Effector memory CD8-positive, alpha-beta T cell (primary cell): ENCODE measurements around the gene DNASE1.
"Not testable (repeated sequence)": the region's sequence is repeated elsewhere in the genome, so short reads cannot be mapped to it uniquely, and the experiment has no call there.

Experiments
- ATAC-seq: fragments of 150-1000 bp; cut with Tn5 transposase; replicated peaks from 2 replicates; pipeline ENCODE4 v1.10.0; 2021; ENCODE audit warnings: mild to moderate bottlenecking, moderate library complexity
- DNase-seq, 3 experiments: peaks; one replicate each; pipeline ENCODE4 v3.0.0; 2021
- H3K27ac Mint-ChIP-seq, 2 donors: one replicate each; pipeline ENCODE4 v1.8.0; 2022; ENCODE audit warnings: mild to moderate bottlenecking in 2 of 2, mixed read lengths in 2 of 2, moderate library complexity in 2 of 2
- H3K27me3 Mint-ChIP-seq, 2 donors: one replicate each; pipeline ENCODE4 v1.8.0; 2022; ENCODE audit warnings: mixed read lengths in 2 of 2
- H3K36me3 Mint-ChIP-seq: one replicate; pipeline ENCODE4 v1.8.0; 2022; ENCODE audit warnings: mild to moderate bottlenecking, moderate library complexity, mixed read lengths; ENCODE audit not compliant: insufficient read depth
- H3K4me1 Mint-ChIP-seq, 2 donors: one replicate each; pipeline ENCODE4 v1.8.0; 2022; ENCODE audit warnings: low read depth in 2 of 2, mixed read lengths in 2 of 2
- H3K4me3 Mint-ChIP-seq, 2 donors: one replicate each; pipeline ENCODE4 v1.8.0; 2022; ENCODE audit warnings: mild to moderate bottlenecking in 2 of 2, mixed read lengths in 2 of 2, moderate library complexity in 2 of 2
- H3K9me3 Mint-ChIP-seq, 2 donors: one replicate each; pipeline ENCODE4 v1.8.0; 2022; ENCODE audit warnings: mixed read lengths in 2 of 2
- total RNA-seq, 9 experiments: gene quantifications; one replicate each; lab custom pipeline; 2026; lab: John Stamatoyannopoulos, UW

Gene DNASE1, protein sequence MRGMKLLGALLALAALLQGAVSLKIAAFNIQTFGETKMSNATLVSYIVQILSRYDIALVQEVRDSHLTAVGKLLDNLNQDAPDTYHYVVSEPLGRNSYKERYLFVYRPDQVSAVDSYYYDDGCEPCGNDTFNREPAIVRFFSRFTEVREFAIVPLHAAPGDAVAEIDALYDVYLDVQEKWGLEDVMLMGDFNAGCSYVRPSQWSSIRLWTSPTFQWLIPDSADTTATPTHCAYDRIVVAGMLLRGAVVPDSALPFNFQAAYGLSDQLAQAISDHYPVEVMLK
- total RNA-seq: 9.6 to 117 (median 23.5) reads per million in 9 experiments

DNA sequence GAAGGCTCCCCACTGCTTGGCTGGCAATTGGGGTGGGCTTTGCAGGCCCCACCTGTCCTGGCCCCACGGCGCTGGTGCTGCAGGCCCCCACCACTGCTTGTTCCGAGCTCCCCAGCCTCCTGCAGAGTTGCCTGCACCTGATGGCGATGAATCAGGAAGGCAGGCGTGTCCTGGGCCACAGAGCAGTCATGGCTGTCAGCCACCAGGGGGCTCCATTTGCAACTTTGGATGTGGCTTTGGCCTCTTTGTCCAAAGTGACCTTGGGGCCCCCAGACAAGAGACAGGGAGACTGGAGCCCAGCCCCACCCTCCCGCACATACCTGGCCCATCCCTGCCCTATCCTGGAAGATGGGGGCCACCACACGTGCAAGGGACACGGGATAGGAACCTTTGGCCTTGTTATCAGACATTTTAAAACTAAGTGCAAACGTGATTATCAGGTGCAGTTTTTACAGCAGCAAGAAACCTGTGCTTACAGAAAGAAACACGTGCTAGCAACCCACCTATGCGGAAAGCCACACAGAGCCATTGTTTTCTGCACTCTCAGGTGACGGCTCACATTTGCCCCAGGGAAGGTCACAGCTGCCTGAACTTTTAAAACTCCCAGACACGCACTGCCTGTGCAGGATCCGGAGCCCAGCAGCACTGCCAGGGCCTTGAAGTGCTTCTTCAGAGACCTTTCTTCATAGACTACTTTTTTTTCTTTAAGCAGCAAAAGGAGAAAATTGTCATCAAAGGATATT is at the start of gene DNASE1:
DNASE1 (plus strand) TSS at position 443 of the 743 bp plus-strand sequence. CDS start 683 bp downstream, outside the sequence.
- Mint-ChIP-seq H3K4me3 (no peak within 1 kb of the TSS), H3K36me3 (peaks cover 31% of the 10 kb centered on the region)
- peak; percentile 78 for ATAC-seq

DNA sequence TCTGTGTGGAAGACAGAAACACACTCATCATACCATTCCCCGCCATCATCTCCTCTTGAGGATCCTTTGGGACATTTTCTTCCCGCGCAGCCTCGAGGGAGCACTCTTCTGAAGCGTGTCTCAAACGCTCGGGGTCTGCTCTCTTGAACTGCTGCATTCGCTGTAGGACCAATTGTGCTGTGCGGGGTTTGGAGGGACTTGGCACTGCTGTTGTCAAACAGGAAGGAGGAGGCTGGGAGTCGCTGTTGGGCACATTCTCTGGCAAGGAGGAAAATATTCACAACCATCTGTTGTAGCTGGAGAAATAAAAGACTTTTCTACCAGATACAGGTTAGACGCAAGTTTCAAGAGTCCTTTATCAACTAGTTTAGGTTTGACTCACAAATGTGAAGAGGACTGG is 48.0 kb upstream of the DNASE1 start:
- no peaks in the 10 kb centered on the region for H3K27me3 Mint-ChIP-seq
- no peak overlapping the region for H3K4me3 Mint-ChIP-seq
- peaks cover 11% of the 10 kb centered on the region for H3K36me3 Mint-ChIP-seq
- peaks cover 12 to 15% of the 10 kb centered on the region in 2 donors for H3K4me1 Mint-ChIP-seq
- no peak overlapping the region for H3K27ac Mint-ChIP-seq
- no peak for DNase-seq
- no peak for ATAC-seq
- H3K9me3 Mint-ChIP-seq: no peaks in the 10 kb centered on the region

More for the DNA sequence above, at the start of gene DNASE1:
- peak within 1 kb of the TSS in 1 of 2 donors; percentile 71 for H3K27ac Mint-ChIP-seq
- peak; percentile 40 to 41 (median 40) for DNase-seq
- peaks cover 2 to 5% of the 10 kb centered on the region in 2 donors for H3K4me1 Mint-ChIP-seq
- H3K9me3 Mint-ChIP-seq: no peaks in the 10 kb centered on the region
- H3K27me3 Mint-ChIP-seq: no peaks in the 10 kb centered on the region

DNA sequence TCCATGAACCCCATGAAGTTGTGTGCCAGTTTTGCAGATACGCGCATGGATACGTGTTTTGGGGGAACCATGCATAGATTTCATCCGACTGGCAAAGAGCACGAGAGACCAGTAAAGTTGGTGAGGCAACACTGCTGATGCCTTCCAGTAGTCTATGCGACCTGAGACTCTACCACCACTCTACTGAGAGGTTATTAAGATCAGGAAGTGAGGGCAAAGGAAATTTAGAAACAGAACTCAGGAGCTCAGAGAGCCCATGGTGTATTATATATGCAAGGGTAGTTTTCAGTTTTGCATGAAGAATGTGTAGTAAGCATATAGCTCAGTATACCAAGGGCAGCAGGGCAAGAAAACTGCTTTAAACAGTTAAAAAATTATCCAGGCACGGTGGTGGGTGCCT is 47.3 kb upstream of the DNASE1 start:
- Mint-ChIP-seq H3K27ac (no peak overlapping the region), H3K4me3 (no peak overlapping the region), H3K36me3 (peaks cover 17% of the 10 kb centered on the region), H3K27me3 (no peaks in the 10 kb centered on the region), H3K9me3 (no peaks in the 10 kb centered on the region), H3K4me1 (peaks cover 16 to 22% of the 10 kb centered on the region in 2 donors)
- no peak for ATAC-seq
- no peak for DNase-seq

DNA sequence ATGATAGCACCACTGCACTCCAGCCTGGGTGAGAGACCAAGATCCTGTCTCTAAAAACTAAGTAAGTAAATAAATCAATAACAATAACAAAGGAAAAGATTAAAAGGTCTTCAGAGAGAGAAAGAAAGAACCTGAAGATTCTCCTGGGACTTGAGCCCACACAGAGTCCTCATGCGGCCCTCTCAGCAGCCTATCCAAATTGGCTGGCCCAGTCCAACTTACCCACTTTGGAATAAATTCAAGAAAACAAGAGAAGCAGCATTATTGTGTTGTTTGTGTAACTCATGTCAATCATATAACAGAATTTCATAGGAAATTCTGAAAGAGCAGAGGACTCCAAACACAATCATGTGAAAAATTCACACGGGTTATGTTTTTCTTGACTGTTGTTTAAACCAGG is 46.9 kb upstream of the DNASE1 start:
- no peak for ATAC-seq
- Mint-ChIP-seq H3K27me3 (no peaks in the 10 kb centered on the region), H3K27ac (no peak overlapping the region), H3K4me3 (no peak overlapping the region), H3K36me3 (peaks cover 19% of the 10 kb centered on the region), H3K9me3 (no peaks in the 10 kb centered on the region), H3K4me1 (peaks cover 17 to 24% of the 10 kb centered on the region in 2 donors)
- no peak for DNase-seq

DNA sequence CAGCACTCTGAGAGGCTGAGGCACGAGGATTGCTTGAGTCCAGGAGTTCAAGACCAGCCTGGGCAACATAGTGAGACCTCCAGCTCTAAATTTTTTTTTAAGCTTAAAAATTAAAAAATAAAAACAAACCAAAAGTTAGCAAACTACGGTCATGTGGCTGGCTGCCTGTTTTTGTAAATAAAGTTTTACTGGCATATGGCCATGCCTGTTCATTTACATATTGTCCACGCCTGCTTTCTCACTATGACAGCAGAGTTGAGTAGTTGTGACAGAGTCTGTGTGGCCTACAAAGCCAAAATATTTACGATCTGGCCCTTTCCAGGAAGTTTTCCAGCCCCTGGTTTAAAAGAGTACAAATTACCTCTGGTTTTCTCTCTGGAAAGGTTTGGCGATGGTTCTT is 46.4 kb upstream of the DNASE1 start:
- Mint-ChIP-seq H3K4me3 (no peak overlapping the region), H3K36me3 (peaks cover 21% of the 10 kb centered on the region), H3K27ac (no peak overlapping the region), H3K4me1 (peaks cover 19 to 29% of the 10 kb centered on the region in 2 donors), H3K9me3 (no peaks in the 10 kb centered on the region), H3K27me3 (no peaks in the 10 kb centered on the region)
- no peak for DNase-seq
- no peak for ATAC-seq

DNA sequence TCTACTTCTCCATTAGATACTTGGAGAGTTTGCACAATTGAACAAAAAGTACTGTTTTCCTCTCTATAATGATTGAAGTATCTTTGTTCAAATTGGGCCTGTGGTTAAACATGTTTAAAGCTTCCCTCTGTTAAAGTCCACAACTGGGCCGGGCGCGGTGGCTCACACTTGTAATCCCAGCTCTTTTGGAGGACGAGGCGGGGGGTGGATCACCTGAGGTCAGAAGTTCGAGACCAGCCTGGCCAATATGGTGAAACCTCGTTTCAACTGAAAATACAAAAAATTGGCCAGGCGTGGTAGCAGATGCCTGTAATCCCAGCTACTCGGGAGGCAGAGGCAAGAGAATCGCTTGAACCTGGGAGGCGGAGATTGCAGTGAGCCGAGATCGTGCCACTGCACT is 45.5 kb upstream of the DNASE1 start:
- not testable (repeated sequence) for H3K27me3 Mint-ChIP-seq, H3K4me3 Mint-ChIP-seq, ATAC-seq, DNase-seq, H3K9me3 Mint-ChIP-seq, H3K27ac Mint-ChIP-seq
- Mint-ChIP-seq H3K4me1 (peaks cover 24 to 33% of the 10 kb centered on the region in 2 donors), H3K36me3 (peaks cover 24% of the 10 kb centered on the region)

DNA sequence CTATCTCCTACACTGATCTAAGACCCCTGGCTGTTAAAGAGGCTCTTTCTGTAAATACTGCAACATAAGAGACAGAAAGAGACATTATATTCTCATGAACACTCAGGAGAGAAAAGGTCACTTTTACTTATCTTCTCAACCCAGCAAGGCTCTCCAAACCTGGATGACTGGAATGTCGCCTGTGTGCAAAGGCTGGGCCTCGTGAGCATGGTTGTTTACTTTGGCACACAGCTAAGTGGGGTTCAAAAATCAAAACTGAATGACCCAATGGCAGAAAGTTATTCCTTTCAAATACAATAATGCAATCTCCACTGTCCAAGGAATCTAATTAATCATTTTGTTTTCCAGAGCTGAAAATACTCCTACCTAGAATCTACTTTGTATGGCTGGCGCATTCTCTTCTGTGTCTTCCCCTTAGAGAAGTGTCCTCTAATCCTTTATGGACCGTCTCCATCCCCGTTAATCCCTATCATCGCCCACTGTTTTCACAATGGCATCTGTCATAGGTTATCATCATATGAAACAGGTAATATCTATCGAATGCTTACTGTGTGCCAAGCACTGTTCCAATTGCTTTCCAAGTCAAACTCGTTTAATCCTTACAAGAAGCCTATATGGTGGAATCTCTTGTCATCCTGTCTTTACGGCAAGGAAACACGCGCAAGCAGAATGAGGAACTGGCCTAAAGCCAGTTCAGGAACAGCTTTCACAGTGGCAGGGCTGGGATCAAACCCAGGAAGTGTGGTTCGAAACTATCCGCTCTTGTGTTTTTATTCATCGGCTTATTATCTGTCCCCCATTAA is 44.4 kb upstream of the DNASE1 start:
- H3K4me1 Mint-ChIP-seq: peaks cover 26 to 43% of the 10 kb centered on the region in 2 donors
- no peaks in the 10 kb centered on the region for H3K9me3 Mint-ChIP-seq
- no peaks in the 10 kb centered on the region for H3K27me3 Mint-ChIP-seq

DNA sequence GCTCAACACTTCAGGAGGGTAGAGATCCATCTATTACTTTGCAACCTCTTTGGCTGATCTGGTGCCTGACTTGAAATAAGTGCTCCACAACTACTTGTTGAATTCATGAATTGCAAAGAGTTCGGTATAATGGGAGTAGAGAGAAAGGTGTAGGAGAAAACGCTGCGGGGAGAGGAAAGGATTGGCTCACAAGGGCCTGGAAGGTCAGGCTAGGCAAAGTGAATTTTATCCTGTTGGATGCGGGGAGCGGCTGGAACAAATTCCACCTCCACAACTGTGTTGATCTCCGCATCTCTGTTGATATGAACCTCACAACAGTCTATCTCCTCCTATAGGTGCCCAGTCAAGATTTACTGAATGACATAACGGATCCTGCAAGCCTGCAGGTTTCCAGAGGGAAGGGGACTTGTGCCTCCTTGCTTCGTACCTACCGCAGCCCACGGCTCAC is 43.8 kb upstream of the DNASE1 start:
- Mint-ChIP-seq H3K9me3 (no peaks in the 10 kb centered on the region), H3K36me3 (peaks cover 20% of the 10 kb centered on the region), H3K4me3 (peak overlapping the region; percentile 95 to 97), H3K4me1 (peaks cover 30 to 48% of the 10 kb centered on the region in 2 donors), H3K27ac (peak overlapping the region; percentile 95 to 97), H3K27me3 (no peaks in the 10 kb centered on the region)
- DNase-seq (no peak), ATAC-seq (peak; percentile 0)

More for the DNA sequence above, 44.4 kb upstream of the DNASE1 start:
- no peak for DNase-seq
- peak overlapping the region; percentile 95 to 97 for H3K4me3 Mint-ChIP-seq
- peaks cover 25% of the 10 kb centered on the region for H3K36me3 Mint-ChIP-seq
- H3K27ac Mint-ChIP-seq: peak overlapping the region in 1 of 2 donors; percentile 97
- ATAC-seq: no peak

DNA sequence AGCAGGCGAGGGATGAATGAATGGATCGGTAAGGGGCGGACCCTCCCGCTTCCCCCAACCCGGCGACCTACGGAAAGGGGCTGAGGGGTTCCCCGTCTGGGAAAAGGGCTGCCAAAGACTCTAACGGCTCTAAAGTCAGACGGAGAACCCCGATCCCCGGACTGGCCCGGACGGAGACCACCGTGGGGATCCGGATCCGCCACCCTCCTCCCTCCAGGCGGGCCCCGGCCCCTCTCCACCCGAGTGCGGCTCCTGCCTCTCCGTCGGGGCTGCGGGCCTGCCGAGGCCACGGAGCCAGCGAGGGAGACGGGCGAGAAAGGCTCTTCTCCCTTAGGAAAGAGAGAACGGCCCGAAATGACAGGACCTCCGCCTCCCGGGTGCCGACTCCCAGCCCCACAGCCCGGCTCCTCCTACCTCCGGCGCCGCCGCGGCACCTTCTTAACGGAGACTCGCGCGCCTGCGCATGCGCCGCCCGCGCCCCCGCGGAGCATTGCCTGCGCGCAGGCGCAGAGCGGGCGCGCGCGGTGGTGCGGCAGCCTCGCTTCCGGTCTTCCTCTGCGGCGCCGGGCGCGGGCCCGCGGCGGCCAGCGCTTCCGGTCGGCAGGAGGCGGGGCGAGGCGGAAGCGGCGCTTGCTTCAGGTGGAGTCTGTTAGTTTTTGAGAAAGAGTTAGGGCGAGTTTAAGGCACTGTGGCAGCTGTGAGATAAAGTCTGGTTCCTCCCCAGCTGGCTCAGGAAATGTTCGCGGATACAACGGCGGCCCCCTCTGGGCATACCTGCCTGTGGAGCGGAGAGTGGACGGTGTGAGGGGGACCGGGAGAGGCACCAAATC is 43.1 kb upstream of the DNASE1 start, which contains the start of gene SLX4:
SLX4 (minus strand) TSS at position 461 of the 830 bp plus-strand sequence. CDS start 2,642 bp downstream, outside the sequence.
- Mint-ChIP-seq H3K36me3 (peaks cover 19% of the 10 kb centered on the region), H3K4me3 (peak within 1 kb of the TSS; percentile 95 to 97), H3K27ac (peak within 1 kb of the TSS; percentile 95 to 97), H3K9me3 (no peaks in the 10 kb centered on the region), H3K27me3 (no peaks in the 10 kb centered on the region), H3K4me1 (peaks cover 29 to 48% of the 10 kb centered on the region in 2 donors)
- peak; percentile 90 for ATAC-seq
- peak; percentile 88 to 93 (median 89) for DNase-seq

DNA sequence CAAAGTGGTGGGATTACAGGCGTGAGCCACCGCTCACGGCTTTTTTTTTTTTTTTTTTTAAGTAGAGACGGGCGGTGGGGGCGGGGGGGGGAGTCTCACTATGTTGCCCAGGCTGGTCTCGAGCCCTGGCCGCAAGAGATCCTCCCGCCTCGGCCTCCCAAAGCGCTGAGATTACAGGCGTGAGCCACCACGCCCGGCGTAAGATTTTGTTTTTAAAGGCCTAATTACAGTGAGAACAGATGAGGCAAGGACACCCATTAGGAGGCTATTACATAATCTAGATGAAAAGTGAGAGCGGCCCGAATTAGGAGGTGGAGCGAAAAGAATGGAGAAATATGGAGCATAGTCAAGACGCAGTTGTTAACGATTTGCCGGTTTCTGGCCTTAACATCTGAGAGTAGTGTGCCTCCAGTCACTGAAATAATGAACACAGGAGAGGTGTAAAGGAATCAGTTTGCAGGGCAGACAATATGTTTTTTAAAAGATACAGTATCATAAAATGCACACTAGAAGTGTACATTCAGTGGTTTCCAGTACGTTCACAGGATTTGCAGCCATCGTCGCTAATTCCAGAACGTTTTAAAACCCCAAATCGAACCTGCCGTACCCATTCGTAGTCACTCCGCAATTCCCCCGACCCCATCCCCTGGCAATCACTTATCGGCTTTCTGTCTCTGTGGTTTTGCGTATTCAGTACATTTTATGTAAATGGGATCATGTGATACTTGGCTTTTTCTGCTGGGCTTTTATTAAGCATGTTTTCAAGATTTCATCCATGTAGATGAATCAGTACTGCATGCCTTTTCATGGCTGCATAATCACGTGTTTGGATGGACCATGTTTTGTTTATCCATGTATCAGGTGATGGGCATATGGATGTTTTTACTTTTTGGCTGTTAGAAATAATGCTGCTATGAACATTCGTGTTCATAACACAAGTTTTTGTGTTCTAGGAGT is 41.7 kb upstream of the DNASE1 start:
- Mint-ChIP-seq H3K27ac (peak overlapping the region; percentile 95 to 97), H3K9me3 (no peaks in the 10 kb centered on the region), H3K4me1 (peaks cover 28 to 44% of the 10 kb centered on the region in 2 donors), H3K4me3 (peak overlapping the region; percentile 95 to 97), H3K36me3 (peaks cover 23% of the 10 kb centered on the region), H3K27me3 (no peaks in the 10 kb centered on the region)
- ATAC-seq (no peak), DNase-seq (no peak)

DNA sequence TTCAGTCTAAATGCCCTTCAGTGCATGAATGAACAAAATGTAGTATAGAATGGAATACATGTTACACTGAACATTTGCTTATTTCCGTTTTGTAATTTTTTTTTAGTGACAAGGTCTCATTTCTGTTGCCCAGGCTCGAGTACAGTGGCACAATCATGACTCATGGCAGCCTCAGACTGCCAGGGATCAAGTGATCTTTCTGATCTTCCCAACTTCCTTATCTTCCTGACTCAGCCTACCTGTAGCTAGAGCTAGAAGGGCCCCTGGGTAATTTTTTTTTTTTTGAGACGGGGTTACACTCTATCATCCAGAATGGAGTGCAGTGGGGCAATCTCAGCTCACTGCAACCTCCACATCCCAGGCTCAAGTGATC is 35.7 kb upstream of the DNASE1 start:
- no peak for DNase-seq
- H3K27ac Mint-ChIP-seq: peak overlapping the region in 1 of 2 donors; percentile 20
- peaks cover 12% of the 10 kb centered on the region for H3K36me3 Mint-ChIP-seq
- H3K4me3 Mint-ChIP-seq: no peak overlapping the region
- no peak for ATAC-seq
- H3K9me3 Mint-ChIP-seq: no peaks in the 10 kb centered on the region
- H3K27me3 Mint-ChIP-seq: no peaks in the 10 kb centered on the region
- peaks cover 11 to 20% of the 10 kb centered on the region in 2 donors for H3K4me1 Mint-ChIP-seq
